GM19395 (cell line): ENCODE measurements around the gene DRD3.

Source experiments
- ATAC-seq: cut with Tn5 transposase; IDR thresholded peaks from one replicate; pipeline ENCODE4 v1.9.1; 2021; ENCODE audit warnings: mild to moderate bottlenecking, moderate library complexity; ENCODE audit not compliant: unreplicated experiment

DRD3 gene

GRCh38 chr3:114122027-114122709 lies 56.7 kb downstream of the DRD3 start:
- ATAC-seq = no peak

GRCh38 chr3:114120211-114120610 lies 58.6 kb downstream of the DRD3 start:
- ATAC-seq = no peak

GRCh38 chr3:114119776-114120175 lies 59.1 kb downstream of the DRD3 start:
- no peak for ATAC-seq

- no peak for ATAC-seq
Observed at GRCh38 chr3:114115143-114115542, 63.7 kb downstream of the DRD3 start.

GRCh38 chr3:114114719-114115118 lies 64.1 kb downstream of the DRD3 start:
- ATAC-seq = no peak

- no peak for ATAC-seq
Observed at GRCh38 chr3:114112696-114113095, 66.2 kb downstream of the DRD3 start.

- ATAC-seq = no peak
Observed at GRCh38 chr3:114111060-114111770, 67.6 kb downstream of the DRD3 start.

- no peak for ATAC-seq
Observed at GRCh38 chr3:114110439-114110838, 68.4 kb downstream of the DRD3 start.

- no peak for ATAC-seq
Observed at GRCh38 chr3:114108137-114108536, 70.7 kb downstream of the DRD3 start.

- no peak for ATAC-seq
Observed at GRCh38 chr3:114104414-114104813, 74.4 kb downstream of the DRD3 start.

- no peak for ATAC-seq
Observed at GRCh38 chr3:114103858-114104257, 75.0 kb downstream of the DRD3 start.

GRCh38 chr3:114103181-114103580 lies 75.7 kb downstream of the DRD3 start:
- no peak for ATAC-seq

- ATAC-seq = no peak
Observed at GRCh38 chr3:114101101-114101500, 77.8 kb downstream of the DRD3 start.

GRCh38 chr3:114095796-114096195 lies 83.1 kb downstream of the DRD3 start:
- ATAC-seq = no peak

- ATAC-seq = no peak
Observed at GRCh38 chr3:114093596-114093995, 85.3 kb downstream of the DRD3 start.

GRCh38 chr3:114093016-114093380 lies 85.9 kb downstream of the DRD3 start:
- no peak for ATAC-seq

- no peak for ATAC-seq
Observed at GRCh38 chr3:114092151-114093015, 86.5 kb downstream of the DRD3 start.

GRCh38 chr3:114089675-114090074 lies 89.2 kb downstream of the DRD3 start:
- no peak for ATAC-seq

- ATAC-seq = no peak
Observed at GRCh38 chr3:114086356-114086755, 92.5 kb downstream of the DRD3 start.

GRCh38 chr3:114083112-114083511 lies 95.7 kb downstream of the DRD3 start:
- ATAC-seq = no peak

- ATAC-seq = no peak
Observed at GRCh38 chr3:114081037-114081436, 97.8 kb downstream of the DRD3 start.

- ATAC-seq = no peak
Observed at GRCh38 chr3:114080201-114080600, 98.7 kb downstream of the DRD3 start.
